ENCODE measurements around the gene KIFC1. TPM values are rescaled to one million over a fixed set of nuclear protein-coding genes. Genes with fewer than 3 reads are reported as not detected.
A peak's percentile ranks its signal among the peaks of the same experiment; 100 is the strongest.

KIFC1 gene
- total and polyA plus RNA-seq, 2 donors from 2014 or later, result 2.3 TPM; not detected in 1

GRCh38 chr6:33433001-33433543 lies 41.4 kb downstream of the KIFC1 start:
- intact Hi-C loops (cut with DNase I), result no loop called here
- FAIRE-seq, result no peak
- Histone ChIP-seq H3K36me3 (ENCODE audit: control insufficient read depth in 2 of 3, insufficient read depth in 3 of 3, low read length in 3 of 3) (peaks cover 4 to 15% (median 7%) of the 10 kb centered on the region in 3 donors), H3K27ac (ENCODE audit: low read depth in 2 of 2, low read length in 2 of 2) (no peak overlapping the region), H3K9me3 (ENCODE audit: control insufficient read depth in 2 of 3, insufficient read depth in 1 of 3, low read length in 3 of 3) (no peaks in the 10 kb centered on the region), H3K9ac (ENCODE audit: low read length in 3 of 3) (no peak overlapping the region), H3K4me1 (ENCODE audit: control insufficient read depth in 2 of 3, insufficient read depth in 2 of 3, low read depth in 1 of 3, low read length in 3 of 3) (peaks cover 6 to 24% (median 7%) of the 10 kb centered on the region in 3 donors), H3K4me3 (ENCODE audit: low read length in 3 of 3) (no peak overlapping the region), H3K27me3 (ENCODE audit: control insufficient read depth, insufficient read depth, low read length) (no peaks in the 10 kb centered on the region)
- no peak for TF ChIP-seq CTCF (IDR thresholded peaks at IDR 0.05; ENCODE audit: borderline replicate concordance, extremely low read depth, insufficient read depth)
- DNase-seq, result no peak

GRCh38 chr6:33433544-33434191 lies 42.0 kb downstream of the KIFC1 start:
- H3K27ac ChIP-seq (ENCODE audit: low read depth in 2 of 2, low read length in 2 of 2), result no peak overlapping the region
- no peaks in the 10 kb centered on the region for H3K27me3 ChIP-seq (ENCODE audit: control insufficient read depth, insufficient read depth, low read length)
- H3K9ac ChIP-seq (ENCODE audit: low read length in 3 of 3), result no peak overlapping the region
- no peak overlapping the region for H3K4me3 ChIP-seq (ENCODE audit: low read length in 3 of 3)
- FAIRE-seq (no peak), DNase-seq (peak in 2 of 5 donors; percentile 47 to 50)
- no peak for TF ChIP-seq CTCF (IDR thresholded peaks at IDR 0.05; ENCODE audit: borderline replicate concordance, extremely low read depth, insufficient read depth)
- H3K4me1 ChIP-seq (ENCODE audit: control insufficient read depth in 2 of 3, insufficient read depth in 2 of 3, low read depth in 1 of 3, low read length in 3 of 3), result peaks cover 6 to 19% (median 7%) of the 10 kb centered on the region in 3 donors
- H3K9me3 ChIP-seq (ENCODE audit: control insufficient read depth in 2 of 3, insufficient read depth in 1 of 3, low read length in 3 of 3), result no peaks in the 10 kb centered on the region
- intact Hi-C loops (cut with DNase I), result no loop called here
- H3K36me3 ChIP-seq (ENCODE audit: control insufficient read depth in 2 of 3, insufficient read depth in 3 of 3, low read length in 3 of 3), result peaks cover 8 to 18% (median 11%) of the 10 kb centered on the region in 3 donors

- FAIRE-seq, result no peak
- TF ChIP-seq CTCF (IDR thresholded peaks at IDR 0.05; ENCODE audit: borderline replicate concordance, extremely low read depth, insufficient read depth), result no peak
- H3K27ac ChIP-seq (ENCODE audit: low read depth in 2 of 2, low read length in 2 of 2), result no peak overlapping the region
- intact Hi-C loops (cut with DNase I), result no loop called here
- H3K9ac ChIP-seq (ENCODE audit: low read length in 3 of 3), result no peak overlapping the region
- peaks cover 5 to 11% (median 6%) of the 10 kb centered on the region in 3 donors for H3K4me1 ChIP-seq (ENCODE audit: control insufficient read depth in 2 of 3, insufficient read depth in 2 of 3, low read depth in 1 of 3, low read length in 3 of 3)
- no peak overlapping the region for H3K4me3 ChIP-seq (ENCODE audit: low read length in 3 of 3)
- peaks cover 9 to 18% (median 11%) of the 10 kb centered on the region in 3 donors for H3K36me3 ChIP-seq (ENCODE audit: control insufficient read depth in 2 of 3, insufficient read depth in 3 of 3, low read length in 3 of 3)
- H3K9me3 ChIP-seq (ENCODE audit: control insufficient read depth in 2 of 3, insufficient read depth in 1 of 3, low read length in 3 of 3), result no peaks in the 10 kb centered on the region
- no peaks in the 10 kb centered on the region for H3K27me3 ChIP-seq (ENCODE audit: control insufficient read depth, insufficient read depth, low read length)
- no peak for DNase-seq
These were observed 43.3 kb downstream of the KIFC1 start for GRCh38 chr6:33434961-33435360.
